VCaP (cell line): ENCODE data around the gene UNC5C.
"Not testable (repeated sequence)": the region's sequence is repeated elsewhere in the genome, so short reads cannot be mapped to it uniquely, and the experiment has no call there.

ENCODE experiments used
- H3K27ac ChIP-seq: fragments of 450-650 bp; 2 replicates; pipeline ENCODE4 v1.5.1; 2017
- CTCF ChIP-seq: fragments of 450-650 bp; conservative IDR thresholded peaks from 2 replicates; pipeline ENCODE4 v1.5.1; 2017; ENCODE audit warnings: mild to moderate bottlenecking, moderate library complexity

UNC5C gene

GRCh38 chr4:95141361-95141760, 407.4 kb downstream of the UNC5C start:
- no peak for TF ChIP-seq CTCF
- H3K27ac ChIP-seq = no peak overlapping the region

- H3K27ac ChIP-seq = not testable (repeated sequence)
These were observed 409.3 kb downstream of the UNC5C start for GRCh38 chr4:95139424-95139823.

- not testable (repeated sequence) for H3K27ac ChIP-seq
These were observed 414.8 kb downstream of the UNC5C start for GRCh38 chr4:95134016-95134415.

- H3K27ac ChIP-seq = no peak overlapping the region
- TF ChIP-seq CTCF = no peak
These were observed 418.9 kb downstream of the UNC5C start for GRCh38 chr4:95129821-95130311.

- no peak overlapping the region for H3K27ac ChIP-seq
- TF ChIP-seq CTCF = no peak
These were observed 419.7 kb downstream of the UNC5C start for GRCh38 chr4:95129031-95129430.

GRCh38 chr4:95124906-95125504, 423.8 kb downstream of the UNC5C start:
- TF ChIP-seq CTCF = peak; percentile 82
- peak overlapping the region; percentile 19; the same call in 1 of the 2 replicates for H3K27ac ChIP-seq

- no peak for TF ChIP-seq CTCF
- H3K27ac ChIP-seq = no peak overlapping the region; the same call in 1 of the 2 replicates
These were observed 426.8 kb downstream of the UNC5C start for GRCh38 chr4:95122001-95122400.

GRCh38 chr4:95120456-95120855, 428.3 kb downstream of the UNC5C start:
- H3K27ac ChIP-seq = peak overlapping the region; percentile 85
- no peak for TF ChIP-seq CTCF

GRCh38 chr4:95118497-95118896, 430.3 kb downstream of the UNC5C start:
- TF ChIP-seq CTCF = no peak
- H3K27ac ChIP-seq = peak overlapping the region; percentile 85
